Stimulated activated naive CD8-positive, alpha-beta T cell treated with anti-CD3 and anti-CD28 coated beads, Interleukin-15, Interleukin-2, amounts not matched to agents 100 ng/mL and 50 ng/mL, for 24 hours (primary cell): ENCODE results near the gene TBX15.
A peak's percentile ranks its signal among the peaks of the same experiment; 100 is the strongest.

Experiments
- H3K27ac Mint-ChIP-seq: one replicate; pipeline ENCODE4 v1.8.0; 2021; ENCODE audit warnings: mild to moderate bottlenecking, mixed read lengths
- H3K27me3 Mint-ChIP-seq: one replicate; pipeline ENCODE4 v1.8.0; 2021; ENCODE audit warnings: mixed read lengths
- H3K36me3 Mint-ChIP-seq: one replicate; pipeline ENCODE4 v1.8.0; 2021; ENCODE audit warnings: low read depth, mixed read lengths
- H3K4me1 Mint-ChIP-seq: one replicate; pipeline ENCODE4 v1.8.0; 2021; ENCODE audit warnings: low read depth, mixed read lengths
- H3K4me3 Mint-ChIP-seq: one replicate; pipeline ENCODE4 v1.8.0; 2021; ENCODE audit warnings: mild to moderate bottlenecking, mixed read lengths
- H3K9me3 Mint-ChIP-seq: one replicate; pipeline ENCODE4 v1.8.0; 2021; ENCODE audit warnings: mixed read lengths

TBX15 gene

DNA sequence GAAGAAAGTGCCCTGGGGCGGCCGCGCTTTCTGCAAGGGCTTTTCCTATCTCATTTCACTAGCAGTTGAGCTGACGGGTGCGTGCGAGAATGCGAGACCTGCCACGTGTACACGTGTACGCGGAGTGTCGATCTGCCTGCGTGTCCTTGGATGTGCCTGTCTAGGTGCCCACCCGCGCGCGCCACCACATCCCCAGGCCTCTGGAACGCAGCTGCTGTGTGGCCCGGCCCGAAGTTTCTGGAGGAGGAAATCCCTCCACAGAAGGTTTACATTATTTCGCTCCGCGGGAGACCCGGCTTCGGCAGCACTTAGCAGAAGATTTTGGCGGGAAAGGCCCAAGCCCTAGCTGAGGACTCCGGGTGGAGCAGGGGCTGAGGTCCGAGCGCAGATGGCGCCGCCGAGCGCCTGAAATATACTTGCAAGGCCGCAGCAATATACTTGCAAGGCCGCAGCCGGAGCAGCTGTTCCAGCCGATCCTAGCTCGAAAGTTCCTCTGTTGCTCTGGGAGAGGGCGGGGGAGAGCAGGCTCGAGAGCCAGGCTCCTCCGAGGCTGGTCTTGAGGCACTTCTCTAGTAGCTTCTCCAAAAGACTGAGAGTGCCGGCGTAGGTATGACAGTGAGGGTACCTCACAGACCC lies 3.9 kb downstream of the TBX15 start:
- peaks cover 28% of the 10 kb centered on the region for H3K4me1 Mint-ChIP-seq
- H3K36me3 Mint-ChIP-seq: peaks cover 18% of the 10 kb centered on the region
- H3K4me3 Mint-ChIP-seq: no peak overlapping the region
- peaks cover 14% of the 10 kb centered on the region for H3K9me3 Mint-ChIP-seq
- no peak overlapping the region for H3K27ac Mint-ChIP-seq
- H3K27me3 Mint-ChIP-seq: peaks cover 98% of the 10 kb centered on the region

DNA sequence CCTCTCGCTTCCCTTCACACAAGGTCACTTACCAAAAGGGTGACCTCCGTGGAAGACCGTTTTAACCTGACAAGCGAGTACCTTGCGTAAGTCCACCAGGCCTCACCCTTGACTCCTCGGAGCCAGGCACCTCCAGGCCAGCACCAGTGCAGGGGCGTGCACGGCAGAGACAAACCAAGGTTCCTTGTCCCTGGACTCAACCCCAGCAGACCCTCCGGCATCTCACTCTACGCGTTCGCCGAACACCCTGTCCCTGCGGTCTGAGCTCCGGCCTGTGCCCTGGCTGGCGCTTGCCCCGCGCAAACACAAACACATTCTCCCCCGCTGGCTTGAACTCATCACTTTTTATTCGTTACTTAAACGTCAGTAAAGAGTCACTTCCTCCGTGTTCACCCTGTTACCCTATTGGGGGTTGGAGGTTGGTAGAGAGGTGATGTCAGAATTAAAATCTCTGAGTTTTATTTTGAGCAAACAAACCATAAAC lies 4.5 kb downstream of the TBX15 start:
- peaks cover 18% of the 10 kb centered on the region for H3K36me3 Mint-ChIP-seq
- peaks cover 98% of the 10 kb centered on the region for H3K27me3 Mint-ChIP-seq
- no peak overlapping the region for H3K4me3 Mint-ChIP-seq
- peaks cover 14% of the 10 kb centered on the region for H3K9me3 Mint-ChIP-seq
- peaks cover 28% of the 10 kb centered on the region for H3K4me1 Mint-ChIP-seq
- no peak overlapping the region for H3K27ac Mint-ChIP-seq

DNA sequence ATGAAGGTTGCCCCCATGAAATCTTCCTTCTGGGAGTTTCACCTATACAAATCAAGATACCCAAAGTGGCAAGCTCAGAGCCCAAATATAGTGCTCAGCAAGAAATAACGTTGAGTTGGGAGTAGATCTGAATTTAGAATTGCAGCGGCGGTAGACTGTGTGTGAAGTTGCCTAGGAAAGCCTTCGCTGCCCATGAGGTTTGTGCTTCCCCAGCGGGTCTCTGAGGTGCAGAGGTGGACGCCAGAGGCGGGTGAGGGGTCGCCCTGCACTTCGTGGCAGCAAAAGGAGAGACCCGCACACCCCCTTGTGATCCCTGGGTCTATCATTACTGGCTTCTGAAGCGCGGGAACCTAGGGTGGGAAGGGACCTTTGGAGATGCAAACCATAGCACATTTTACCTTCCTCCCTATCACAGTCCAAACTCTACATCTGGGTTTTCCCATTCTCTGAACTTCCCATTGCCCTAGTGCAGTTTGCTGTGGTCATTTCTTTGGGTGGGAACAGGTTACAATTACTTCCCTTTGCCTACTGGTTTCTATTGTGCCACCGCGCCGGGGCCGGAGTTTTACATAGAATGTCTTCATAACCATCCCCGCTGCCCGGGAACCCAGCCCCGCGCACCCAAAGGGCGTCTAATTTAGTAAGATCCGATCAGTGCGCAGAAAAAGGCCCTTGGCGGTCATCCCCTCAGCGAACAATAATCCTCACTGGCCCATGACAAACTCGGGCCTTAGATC lies 5.2 kb downstream of the TBX15 start:
- no peak overlapping the region for H3K4me3 Mint-ChIP-seq
- peaks cover 18% of the 10 kb centered on the region for H3K36me3 Mint-ChIP-seq
- H3K27ac Mint-ChIP-seq: no peak overlapping the region

DNA sequence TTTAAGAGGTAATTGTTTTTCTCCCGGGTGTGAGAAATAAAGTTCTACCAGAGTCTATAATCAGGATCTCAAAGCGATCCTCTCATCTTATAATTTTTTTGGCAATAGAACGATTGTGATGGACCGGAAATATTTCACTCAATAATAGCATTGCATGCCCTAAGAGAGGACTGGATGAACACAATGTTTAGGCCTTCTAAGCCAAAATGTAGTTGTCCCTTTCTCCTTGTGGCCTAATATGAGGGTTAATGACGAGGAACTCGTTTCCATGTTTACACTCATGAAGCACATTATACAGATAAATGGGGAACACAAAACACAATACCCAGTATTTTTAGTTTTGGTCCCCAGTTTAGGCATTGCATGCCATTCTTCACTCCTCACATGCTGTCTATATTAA lies 5.9 kb downstream of the TBX15 start:
- no peak overlapping the region for H3K4me3 Mint-ChIP-seq
- H3K27me3 Mint-ChIP-seq: peaks cover 97% of the 10 kb centered on the region
- H3K9me3 Mint-ChIP-seq: peaks cover 14% of the 10 kb centered on the region
- peaks cover 18% of the 10 kb centered on the region for H3K36me3 Mint-ChIP-seq
- H3K27ac Mint-ChIP-seq: no peak overlapping the region
- H3K4me1 Mint-ChIP-seq: peaks cover 28% of the 10 kb centered on the region

More for the DNA sequence above, 5.2 kb downstream of the TBX15 start:
- Mint-ChIP-seq H3K9me3 (peaks cover 14% of the 10 kb centered on the region), H3K27me3 (peaks cover 98% of the 10 kb centered on the region), H3K4me1 (peaks cover 28% of the 10 kb centered on the region)

DNA sequence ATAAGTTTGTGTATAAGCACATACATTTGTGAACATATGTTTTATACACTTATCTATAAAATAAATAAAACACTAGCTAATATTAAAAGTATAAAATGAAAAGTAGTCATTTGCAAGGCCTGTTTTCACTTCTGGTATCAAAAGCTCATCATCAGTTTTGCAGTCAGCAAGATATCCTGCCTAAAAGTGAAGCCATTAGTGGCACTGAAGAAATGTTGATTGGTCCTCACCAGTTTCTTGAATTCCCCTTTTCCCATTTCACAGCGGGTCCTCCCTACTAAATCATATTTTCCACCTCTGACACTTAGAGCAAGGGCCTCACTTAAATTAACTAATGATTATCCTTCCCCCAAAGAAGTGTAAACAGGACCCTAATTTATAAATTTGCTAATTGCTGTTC lies 6.7 kb downstream of the TBX15 start:
- peaks cover 10% of the 10 kb centered on the region for H3K9me3 Mint-ChIP-seq
- peaks cover 20% of the 10 kb centered on the region for H3K4me1 Mint-ChIP-seq
- peaks cover 94% of the 10 kb centered on the region for H3K27me3 Mint-ChIP-seq
- no peak overlapping the region for H3K4me3 Mint-ChIP-seq
- H3K27ac Mint-ChIP-seq: no peak overlapping the region
- peaks cover 11% of the 10 kb centered on the region for H3K36me3 Mint-ChIP-seq

DNA sequence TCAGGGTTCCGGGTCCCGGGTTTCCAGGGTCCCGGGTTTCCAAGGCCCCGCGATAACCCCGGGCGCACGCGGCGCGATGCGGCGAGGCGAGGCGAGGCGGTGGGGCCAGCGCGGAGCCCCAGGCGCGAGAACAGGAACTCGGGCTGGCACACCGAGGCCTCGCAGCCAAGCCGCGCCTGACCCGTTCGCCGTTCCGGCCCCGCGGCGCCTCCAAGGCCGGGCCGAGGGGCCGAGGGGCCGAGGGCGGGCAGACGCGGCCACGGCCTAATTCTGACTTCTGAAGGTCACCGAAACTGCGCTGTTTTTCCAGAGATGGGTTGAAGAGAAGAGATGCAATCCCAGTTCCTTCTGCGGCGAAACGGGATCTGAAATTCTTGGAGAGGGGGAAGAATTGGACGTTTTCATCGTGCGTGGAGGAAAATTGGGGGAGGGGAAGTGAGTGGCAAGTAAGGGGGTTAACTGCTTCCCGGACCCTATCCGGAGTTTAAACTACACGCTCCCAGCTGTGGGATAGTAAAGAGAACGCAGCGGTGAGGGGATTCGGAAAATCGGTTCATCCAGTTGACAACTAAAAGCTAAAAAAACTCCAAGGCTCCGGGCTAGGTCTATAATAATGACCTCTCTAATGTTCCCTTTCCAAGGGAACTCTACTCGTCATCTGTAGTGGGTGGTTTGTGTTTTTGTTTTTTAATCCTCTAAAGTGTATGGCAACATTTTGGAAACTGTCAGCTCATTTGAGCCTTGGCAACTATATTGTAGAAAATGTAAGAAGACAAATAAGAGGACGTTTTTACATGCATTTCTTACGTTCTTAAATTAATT lies 8.2 kb downstream of the TBX15 start:
- H3K4me3 Mint-ChIP-seq: no peak overlapping the region
- H3K27ac Mint-ChIP-seq: no peak overlapping the region

DNA sequence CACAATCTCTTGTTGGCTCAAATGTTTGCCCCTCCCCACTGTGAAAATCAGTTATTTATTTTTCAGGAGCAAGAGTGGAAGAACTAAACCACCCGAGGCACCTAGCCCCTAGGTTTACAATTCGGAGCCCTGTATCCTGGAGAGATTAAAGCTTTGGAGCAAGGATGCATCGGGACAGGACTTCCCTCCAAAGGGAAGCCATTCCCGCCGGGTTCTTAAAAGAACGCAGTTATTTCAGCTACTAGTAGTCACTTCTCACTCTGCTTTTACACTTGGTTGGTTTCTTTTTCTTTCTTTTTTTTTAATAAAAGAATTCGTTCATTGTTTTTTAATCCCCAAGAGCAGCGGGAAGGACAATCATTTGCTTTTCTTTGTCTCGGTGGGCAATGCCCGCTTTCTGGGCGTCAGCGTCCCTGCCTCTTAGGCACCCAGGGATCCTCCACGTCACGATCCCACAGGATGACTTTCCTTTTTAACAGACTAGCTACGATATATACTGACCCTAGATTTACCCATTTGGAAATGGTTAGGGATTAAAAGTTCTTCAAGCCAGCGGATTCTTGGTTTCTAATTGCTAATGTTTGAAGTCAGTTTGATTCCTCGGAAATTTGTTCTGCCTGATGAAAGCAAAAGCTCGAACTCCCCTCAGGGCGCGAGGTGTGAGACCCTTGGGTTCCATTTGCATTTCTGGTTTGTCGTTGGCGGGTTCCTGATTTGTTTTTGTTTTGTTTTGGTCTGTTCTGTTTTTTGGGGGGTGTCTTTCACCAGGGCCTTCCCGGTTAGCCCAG lies 9.0 kb downstream of the TBX15 start:
- H3K36me3 Mint-ChIP-seq: peaks cover 5% of the 10 kb centered on the region
- peak overlapping the region; percentile 47 for H3K4me3 Mint-ChIP-seq
- H3K27ac Mint-ChIP-seq: no peak overlapping the region
- H3K9me3 Mint-ChIP-seq: peaks cover 10% of the 10 kb centered on the region
- H3K27me3 Mint-ChIP-seq: peaks cover 87% of the 10 kb centered on the region
- H3K4me1 Mint-ChIP-seq: peaks cover 7% of the 10 kb centered on the region

More for the DNA sequence above, 8.2 kb downstream of the TBX15 start:
- Mint-ChIP-seq H3K27me3 (peaks cover 91% of the 10 kb centered on the region), H3K9me3 (peaks cover 10% of the 10 kb centered on the region), H3K36me3 (peaks cover 9% of the 10 kb centered on the region), H3K4me1 (peaks cover 12% of the 10 kb centered on the region)

DNA sequence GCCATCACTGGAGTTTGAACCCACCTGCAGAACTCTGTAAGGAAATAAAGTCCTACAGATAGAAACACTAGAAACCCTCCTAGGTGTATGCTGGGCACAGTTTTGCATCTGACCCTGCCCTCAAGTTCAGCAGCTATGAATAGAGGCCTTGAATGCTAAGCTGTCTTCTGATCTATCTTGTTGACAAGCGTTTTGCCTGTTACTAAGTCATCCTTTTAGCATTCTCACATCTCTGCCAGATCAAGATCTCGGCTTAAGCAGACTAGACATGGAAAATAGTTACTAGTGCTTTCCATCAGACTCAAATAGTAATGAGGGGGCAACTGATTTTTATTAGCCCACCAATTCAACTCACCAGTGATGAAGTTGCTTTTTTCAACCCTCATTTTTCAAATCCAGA lies 10.5 kb downstream of the TBX15 start:
- H3K4me3 Mint-ChIP-seq: no peak overlapping the region
- H3K9me3 Mint-ChIP-seq: peaks cover under 1% of the 10 kb centered on the region
- peaks cover 81% of the 10 kb centered on the region for H3K27me3 Mint-ChIP-seq
- H3K36me3 Mint-ChIP-seq: peaks cover 5% of the 10 kb centered on the region
- peaks cover 3% of the 10 kb centered on the region for H3K4me1 Mint-ChIP-seq
- H3K27ac Mint-ChIP-seq: no peak overlapping the region

DNA sequence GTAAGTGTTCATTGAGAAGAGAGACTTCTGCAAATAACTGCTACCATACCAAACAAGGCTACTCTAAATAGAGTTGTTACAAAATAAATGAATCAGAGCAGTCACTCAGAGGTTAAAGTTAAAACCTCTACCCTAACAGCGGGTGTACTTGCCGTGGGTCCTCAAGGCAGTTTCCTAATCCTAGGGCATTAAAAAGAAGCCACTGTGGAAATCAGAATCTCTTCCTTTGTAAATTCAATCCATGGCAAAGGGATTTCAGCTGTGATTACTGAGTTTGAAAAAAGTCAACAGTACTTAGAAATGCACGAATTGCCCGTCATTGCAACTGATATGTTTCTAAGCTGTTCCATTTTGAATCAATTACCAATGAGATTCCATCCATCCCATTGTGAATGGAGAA lies 13.5 kb downstream of the TBX15 start:
- peaks cover 63% of the 10 kb centered on the region for H3K27me3 Mint-ChIP-seq
- H3K4me3 Mint-ChIP-seq: no peak overlapping the region
- H3K36me3 Mint-ChIP-seq: no peaks in the 10 kb centered on the region
- H3K4me1 Mint-ChIP-seq: peaks cover 3% of the 10 kb centered on the region
- no peaks in the 10 kb centered on the region for H3K9me3 Mint-ChIP-seq
- no peak overlapping the region for H3K27ac Mint-ChIP-seq

DNA sequence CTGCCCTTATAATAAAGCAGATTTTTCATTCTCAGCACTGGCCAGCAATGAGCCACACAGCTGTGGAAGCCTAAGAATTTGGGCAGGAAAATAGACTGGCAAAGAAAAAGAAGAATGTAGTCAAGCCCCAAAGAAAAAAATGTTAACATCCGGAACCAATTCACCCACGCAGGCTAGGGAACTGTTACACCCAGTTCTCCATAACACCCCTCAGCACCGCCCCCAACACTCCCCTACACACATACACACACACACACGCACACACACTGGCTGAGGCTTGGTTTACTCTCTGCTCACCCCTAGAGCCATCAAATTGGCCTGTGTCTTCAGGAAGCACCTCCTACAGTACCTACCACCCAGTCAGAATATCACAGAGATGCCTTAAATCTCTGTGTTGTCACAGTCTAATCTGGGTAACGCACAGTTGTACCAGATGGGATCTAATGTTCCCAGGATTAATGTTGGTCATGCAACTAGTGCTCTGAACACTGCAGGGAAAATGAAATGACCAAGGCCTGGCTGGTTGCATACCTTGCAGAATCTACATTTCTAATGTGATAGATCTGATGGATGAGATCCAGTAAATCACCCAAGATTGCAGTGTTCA lies 14.5 kb downstream of the TBX15 start:
- Mint-ChIP-seq H3K9me3 (no peaks in the 10 kb centered on the region), H3K4me1 (no peaks in the 10 kb centered on the region), H3K27ac (no peak overlapping the region), H3K4me3 (no peak overlapping the region), H3K27me3 (peaks cover 54% of the 10 kb centered on the region), H3K36me3 (no peaks in the 10 kb centered on the region)

DNA sequence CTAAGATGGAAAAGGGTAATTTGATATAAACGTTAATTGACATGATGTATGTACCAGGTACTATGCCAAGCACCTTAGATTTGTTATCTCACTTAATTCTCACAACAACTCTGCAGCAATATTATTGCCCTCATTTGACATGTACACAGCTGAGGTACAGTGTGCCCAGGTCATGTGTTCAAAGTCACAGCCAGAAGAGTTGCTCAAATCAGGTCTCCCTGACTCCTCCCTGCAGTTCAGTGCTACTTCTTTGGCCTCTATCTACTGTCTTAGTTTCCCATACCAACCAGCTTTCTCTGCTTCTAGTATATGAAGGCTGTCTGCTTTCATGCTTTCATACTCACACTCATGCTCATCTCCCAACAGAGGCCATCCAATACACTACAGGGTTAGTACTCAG lies 15.1 kb downstream of the TBX15 start:
- Mint-ChIP-seq H3K4me1 (no peaks in the 10 kb centered on the region), H3K36me3 (no peaks in the 10 kb centered on the region), H3K9me3 (no peaks in the 10 kb centered on the region), H3K27me3 (peaks cover 48% of the 10 kb centered on the region), H3K4me3 (no peak overlapping the region), H3K27ac (no peak overlapping the region)

DNA sequence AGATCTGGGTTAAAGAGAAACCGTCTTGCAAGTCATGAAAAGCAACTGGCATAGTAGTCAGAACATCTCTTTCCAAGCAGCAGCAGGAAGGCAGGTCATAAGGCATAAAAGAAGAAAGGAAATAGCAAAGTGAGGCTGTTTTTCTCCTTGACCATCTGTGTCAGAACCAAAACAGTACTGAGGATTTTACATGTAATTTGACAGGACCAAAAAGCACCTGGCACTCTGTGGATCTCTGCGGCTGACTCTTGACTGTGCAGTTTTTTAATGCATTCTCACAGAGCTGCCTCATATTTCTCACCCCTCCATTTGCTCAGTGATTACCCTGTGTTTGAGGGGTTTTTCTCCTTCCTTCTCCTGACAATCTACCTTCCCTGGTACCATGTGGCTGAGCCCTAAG lies 17.7 kb downstream of the TBX15 start:
- Mint-ChIP-seq H3K9me3 (no peaks in the 10 kb centered on the region), H3K27ac (no peak overlapping the region), H3K27me3 (peaks cover 28% of the 10 kb centered on the region), H3K36me3 (no peaks in the 10 kb centered on the region), H3K4me3 (no peak overlapping the region), H3K4me1 (no peaks in the 10 kb centered on the region)

DNA sequence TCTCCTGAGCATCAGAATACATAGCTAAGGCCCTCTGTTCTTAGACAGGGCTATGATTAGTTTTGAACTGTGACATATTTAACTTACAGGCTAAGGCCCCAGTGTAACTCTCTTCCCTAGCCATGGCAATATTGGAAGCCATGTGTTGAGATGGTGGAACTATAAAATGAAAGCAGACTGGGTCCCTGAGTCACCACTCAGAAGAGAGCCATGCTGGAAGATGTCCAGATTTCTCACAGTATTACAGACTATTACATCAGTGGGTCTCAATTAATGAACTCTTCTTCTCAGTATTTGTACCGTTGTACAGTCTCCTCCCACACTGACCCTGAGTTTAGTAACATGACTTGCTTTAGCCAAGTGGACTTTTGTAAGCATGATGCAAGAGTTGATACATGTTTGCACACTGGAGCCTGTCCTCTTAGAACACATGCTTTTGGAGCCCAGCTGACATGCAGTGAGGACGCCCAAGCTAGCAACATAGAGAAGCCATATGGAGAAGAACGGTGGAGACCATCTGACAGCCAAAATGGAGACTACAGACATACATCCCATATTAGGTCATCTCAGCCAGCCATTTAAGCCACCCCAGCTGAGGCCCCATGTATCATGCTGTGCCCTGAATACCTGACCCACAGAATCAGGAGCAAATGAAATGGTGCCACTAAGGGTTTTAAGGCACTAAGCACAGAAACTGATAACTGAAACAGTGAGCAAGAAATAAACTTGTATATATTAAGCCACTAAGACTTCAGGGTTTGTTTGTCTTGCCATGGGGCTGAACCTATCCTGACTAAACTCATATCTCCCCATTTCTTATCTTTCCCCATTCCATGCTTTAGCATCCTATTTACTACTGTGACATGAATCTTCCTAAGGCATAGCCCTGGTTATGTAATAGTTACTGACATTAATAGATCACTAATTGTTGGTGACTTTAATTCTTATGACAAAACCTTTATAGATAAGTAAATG lies 24.4 kb downstream of the TBX15 start:
- no peak overlapping the region for H3K4me3 Mint-ChIP-seq
- H3K27me3 Mint-ChIP-seq: peaks cover 5% of the 10 kb centered on the region
- H3K4me1 Mint-ChIP-seq: no peaks in the 10 kb centered on the region
- H3K36me3 Mint-ChIP-seq: no peaks in the 10 kb centered on the region
- H3K9me3 Mint-ChIP-seq: no peaks in the 10 kb centered on the region
- no peak overlapping the region for H3K27ac Mint-ChIP-seq
